K562 (cell line): ENCODE data around the gene ABT1. TPM values are rescaled to one million over a fixed set of nuclear protein-coding genes. Genes with fewer than 3 reads are reported as not detected.

Source experiments
- ATF7 ChIP-seq: fragments of 450-650 bp; IDR thresholded peaks from 2 replicates; pipeline ENCODE4 v1.7.1; 2014; ENCODE audit warnings: mild to moderate bottlenecking, moderate library complexity
- CBX2 ChIP-seq: fragments of 200-600 bp; sonication (generic); IDR thresholded peaks from one replicate; pipeline ENCODE4 v1.6.1; 2012; ENCODE audit warnings: mild to moderate bottlenecking, low read length, inconsistent platforms; ENCODE audit not compliant: insufficient read depth, poor library complexity, severe bottlenecking
- DMBX1 ChIP-seq: fragments of 250-450 bp; sonication (Bioruptor Pico); IDR thresholded peaks from 2 replicates; pipeline ENCODE4 v1.8.0; 2022; ENCODE audit warnings: inconsistent platforms, mild to moderate bottlenecking, moderate library complexity, borderline replicate concordance
- GTF2F1 ChIP-seq: IDR thresholded peaks from 2 replicates; pipeline ENCODE4 v1.6.1; 2011; ENCODE audit warnings: low read depth, low read length, improper control_type of control experiment
- PBX2 ChIP-seq, 2 experiments: IDR thresholded peaks in 1 of 2; conservative IDR thresholded peaks in 1 of 2; 2 replicates each; pipeline ENCODE4 v1.6.1; 2016; ENCODE audit warnings: low read depth in 2 of 2, mild to moderate bottlenecking in 1 of 2, missing compliant biosample characterization in 1 of 2, missing genetic modification characterization in 1 of 2, moderate library complexity in 1 of 2
- POLR2G ChIP-seq: fragments of 200-400 bp; formaldehyde crosslinking; IDR thresholded peaks from 2 replicates; pipeline ENCODE4 v1.6.1; 2017; ENCODE audit warnings: low read depth, mild to moderate bottlenecking, antibody characterized with exemption, low read length, moderate library complexity
- RBBP5 ChIP-seq: fragments of 200-600 bp; sonication (generic); IDR thresholded peaks from 2 replicates; pipeline ENCODE4 v1.6.1; 2012; ENCODE audit warnings: borderline replicate concordance, mild to moderate bottlenecking, low read length, control low read depth, inconsistent platforms; ENCODE audit not compliant: insufficient read depth, poor library complexity, severe bottlenecking
- SLC30A9 ChIP-seq: fragments of 250-450 bp; sonication (Bioruptor Pico); IDR thresholded peaks from 2 replicates; pipeline ENCODE4 v1.8.0; 2022; ENCODE audit warnings: mild to moderate bottlenecking, moderate library complexity
- THAP12 ChIP-seq: fragments of 250-450 bp; sonication (Bioruptor Pico); IDR thresholded peaks from 2 replicates; pipeline ENCODE4 v1.9.0; 2021; ENCODE audit warnings: mild to moderate bottlenecking, inconsistent platforms
- ZNF133 ChIP-seq: fragments of 250-450 bp; sonication (Bioruptor Pico); IDR thresholded peaks from 2 replicates; pipeline ENCODE4 v1.4.0; 2020; ENCODE audit warnings: mild to moderate bottlenecking
- ZNF140 ChIP-seq: fragments of 250-450 bp; sonication (Bioruptor Pico); IDR thresholded peaks from 2 replicates; pipeline ENCODE4 v1.8.0; 2021; ENCODE audit warnings: moderate library complexity, mild to moderate bottlenecking, inconsistent platforms
- ZNF395 ChIP-seq: fragments of 200-800 bp; sonication (Bioruptor generic); IDR thresholded peaks from 2 replicates; pipeline ENCODE4 v1.6.1; 2017; ENCODE audit warnings: missing genetic modification characterization, missing compliant biosample characterization
- polyA plus RNA-seq, 8 experiments: library from polyadenylated mRNA; depleted of rRNA in 4 of 8; stranded (reverse) in 5 of 8; unstranded in 3 of 8; fragments of >200 nt; fragmentation: Nextera tagmentation in 2 of 8; fragmentation: Illumina TruSeq in 1 of 8; extraction: Ambion mirVana in 2 of 8; extraction: Trizol in 1 of 8; gene quantifications; 2 replicates each; pipeline versions ENCODE4 v1.2.1 to v1.2.3, GENCODE V29; 2011 to 2014; ENCODE audit warnings: inconsistent platforms in 1 of 8, missing spikeins in 1 of 8
- total RNA-seq, 7 experiments: library from RNA; depleted of rRNA in 6 of 7; stranded (reverse); fragments of >200 nt in 6 of 7; fragmentation: Illumina TruSeq in 2 of 7; extraction: Trizol in 2 of 7; gene quantifications; 2 replicates each; pipeline versions ENCODE4 v1.2.1 to v1.2.3, GENCODE V29; 2011 to 2021; ENCODE audit warnings: low replicate concordance in 1 of 7
- TF ChIP-seq, protein P1 (sequence below): fragments of 450-650 bp; formaldehyde crosslinking; IDR thresholded peaks from 2 replicates; pipeline ENCODE4 v1.4.0; 2020; ENCODE audit warnings: mild to moderate bottlenecking, moderate library complexity
- TF ChIP-seq, protein P2 (sequence below): fragments of 450-650 bp; IDR thresholded peaks from 2 replicates; pipeline ENCODE4 v1.6.1; 2014; ENCODE audit warnings: low read depth, mild to moderate bottlenecking, moderate library complexity, borderline replicate concordance

Gene ABT1
- total and polyA plus RNA-seq, 9 of the 15 experiments (the other 6 are each of a cell fraction or from before 2014, with no cell fraction given), result 8.8 to 52.7 (median 40.7) TPM

GRCh38 chr6:26594730-26595632, 1.8 kb upstream of the ABT1 start (continued):
- TF ChIP-seq THAP12 (no peak), ATF7 (peak; percentile 80; the same call in 1 of the 2 replicates), CBX2 (no peak), PBX2 (CRISPR knock-in tag; IDR thresholded peaks at IDR 0.05; ENCODE audit: low read depth) (no peak), PBX2 (tag; conservative IDR thresholded peaks at IDR 0.05; ENCODE audit: low read depth) (no peak), ZNF395 (CRISPR knock-in tag) (0 out of 2 replicates have a peak, but pooled peaks have one; percentile 27), DMBX1 (CRISPR knock-in tag) (0 out of 2 replicates have a peak, but pooled peaks have one; percentile 10), SLC30A9 (CRISPR knock-in tag) (0 out of 2 replicates have a peak, but pooled peaks have one; percentile 24), ZNF133 (CRISPR knock-in tag) (no peak), POLR2G (no peak), GTF2F1 (no peak), RBBP5 (no peak), ZNF140 (CRISPR knock-in tag) (no peak)
- TF ChIP-seq, protein P1, sequence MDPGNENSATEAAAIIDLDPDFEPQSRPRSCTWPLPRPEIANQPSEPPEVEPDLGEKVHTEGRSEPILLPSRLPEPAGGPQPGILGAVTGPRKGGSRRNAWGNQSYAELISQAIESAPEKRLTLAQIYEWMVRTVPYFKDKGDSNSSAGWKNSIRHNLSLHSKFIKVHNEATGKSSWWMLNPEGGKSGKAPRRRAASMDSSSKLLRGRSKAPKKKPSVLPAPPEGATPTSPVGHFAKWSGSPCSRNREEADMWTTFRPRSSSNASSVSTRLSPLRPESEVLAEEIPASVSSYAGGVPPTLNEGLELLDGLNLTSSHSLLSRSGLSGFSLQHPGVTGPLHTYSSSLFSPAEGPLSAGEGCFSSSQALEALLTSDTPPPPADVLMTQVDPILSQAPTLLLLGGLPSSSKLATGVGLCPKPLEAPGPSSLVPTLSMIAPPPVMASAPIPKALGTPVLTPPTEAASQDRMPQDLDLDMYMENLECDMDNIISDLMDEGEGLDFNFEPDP, result no peak
- TF ChIP-seq, protein P2, sequence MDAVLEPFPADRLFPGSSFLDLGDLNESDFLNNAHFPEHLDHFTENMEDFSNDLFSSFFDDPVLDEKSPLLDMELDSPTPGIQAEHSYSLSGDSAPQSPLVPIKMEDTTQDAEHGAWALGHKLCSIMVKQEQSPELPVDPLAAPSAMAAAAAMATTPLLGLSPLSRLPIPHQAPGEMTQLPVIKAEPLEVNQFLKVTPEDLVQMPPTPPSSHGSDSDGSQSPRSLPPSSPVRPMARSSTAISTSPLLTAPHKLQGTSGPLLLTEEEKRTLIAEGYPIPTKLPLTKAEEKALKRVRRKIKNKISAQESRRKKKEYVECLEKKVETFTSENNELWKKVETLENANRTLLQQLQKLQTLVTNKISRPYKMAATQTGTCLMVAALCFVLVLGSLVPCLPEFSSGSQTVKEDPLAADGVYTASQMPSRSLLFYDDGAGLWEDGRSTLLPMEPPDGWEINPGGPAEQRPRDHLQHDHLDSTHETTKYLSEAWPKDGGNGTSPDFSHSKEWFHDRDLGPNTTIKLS, result 0 out of 2 replicates have a peak, but pooled peaks have one; percentile 35
